Coronary artery (tissue), 2 donors: Measurements from ENCODE around the gene OGDHL.

ENCODE experiments used
- DNase-seq: peaks from one replicate; pipeline ENCODE4 v3.0.0-alpha.2; 2017; ENCODE audit warnings: low spot score
- H3K27ac ChIP-seq, 2 donors: fragments of 200-600 bp; sonication (generic); one replicate each; pipeline ENCODE4 v1.5.1; 2016 to 2019
- H3K4me3 ChIP-seq: fragments of 200-600 bp; sonication (generic); 2 replicates; pipeline ENCODE4 v1.5.1; 2016; ENCODE audit warnings: mild to moderate bottlenecking, moderate library complexity
- CTCF ChIP-seq: fragments of 200-600 bp; sonication (generic); IDR thresholded peaks from one replicate; pipeline ENCODE4 v1.5.1; 2019; ENCODE audit warnings: antibody characterized with exemption

The OGDHL gene

GRCh38 chr10:49691588-49691987 is 70.5 kb downstream of the OGDHL start:
- H3K27ac ChIP-seq = no peak overlapping the region
- no peak overlapping the region for H3K4me3 ChIP-seq
- DNase-seq = no peak
- TF ChIP-seq CTCF = no peak

GRCh38 chr10:49690698-49691356 is 71.3 kb downstream of the OGDHL start:
- no peak for DNase-seq
- no peak overlapping the region for H3K4me3 ChIP-seq
- TF ChIP-seq CTCF = no peak
- H3K27ac ChIP-seq = no peak overlapping the region

- Histone ChIP-seq H3K27ac (no peak overlapping the region), H3K4me3 (no peak overlapping the region)
- no peak for DNase-seq
- no peak for TF ChIP-seq CTCF
Observed at GRCh38 chr10:49689882-49690510, 72.1 kb downstream of the OGDHL start.

GRCh38 chr10:49688920-49689319 is 73.2 kb downstream of the OGDHL start:
- TF ChIP-seq CTCF = no peak
- Histone ChIP-seq H3K27ac (no peak overlapping the region), H3K4me3 (no peak overlapping the region)
- no peak for DNase-seq

GRCh38 chr10:49688261-49688846 is 73.8 kb downstream of the OGDHL start:
- Histone ChIP-seq H3K27ac (no peak overlapping the region), H3K4me3 (no peak overlapping the region)
- no peak for DNase-seq
- TF ChIP-seq CTCF = no peak

GRCh38 chr10:49686651-49687050 is 75.5 kb downstream of the OGDHL start:
- Histone ChIP-seq H3K27ac (no peak overlapping the region), H3K4me3 (no peak overlapping the region)
- no peak for DNase-seq
- TF ChIP-seq CTCF = no peak
